Activated naive CD4-positive, alpha-beta T cell treated with anti-CD3 and anti-CD28 coated beads, Interleukin-2, amount 10 ng/mL, durations not matched to agents 7 days and 5 days (primary cell): ENCODE measurements around the gene CADPS.

Experiments
- CTCF ChIA-PET: fragments of 350-600 bp; sonication (Branson Sonifier 250); formaldehyde crosslinking; loops from one replicate; lab custom pipeline; 2021; ENCODE audit warnings: antibody characterized with exemption; lab: Charles Lee
- DNase-seq: peaks from one replicate; pipeline ENCODE4 v3.0.0-alpha.2; 2020
- H3K27ac Mint-ChIP-seq: one replicate; pipeline ENCODE4 v1.8.0; 2021; ENCODE audit warnings: mild to moderate bottlenecking, moderate library complexity, mixed read lengths
- H3K27me3 Mint-ChIP-seq: one replicate; pipeline ENCODE4 v1.8.0; 2021; ENCODE audit warnings: mild to moderate bottlenecking, mixed read lengths
- H3K36me3 Mint-ChIP-seq: one replicate; pipeline ENCODE4 v1.8.0; 2021; ENCODE audit warnings: mixed read lengths
- H3K4me1 Mint-ChIP-seq: one replicate; pipeline ENCODE4 v1.8.0; 2021; ENCODE audit warnings: mixed read lengths
- H3K4me3 Mint-ChIP-seq: one replicate; pipeline ENCODE4 v1.8.0; 2021; ENCODE audit warnings: mild to moderate bottlenecking, moderate library complexity, mixed read lengths
- H3K9me3 Mint-ChIP-seq: one replicate; pipeline ENCODE4 v1.8.0; 2021; ENCODE audit warnings: mixed read lengths

CADPS gene

DNA sequence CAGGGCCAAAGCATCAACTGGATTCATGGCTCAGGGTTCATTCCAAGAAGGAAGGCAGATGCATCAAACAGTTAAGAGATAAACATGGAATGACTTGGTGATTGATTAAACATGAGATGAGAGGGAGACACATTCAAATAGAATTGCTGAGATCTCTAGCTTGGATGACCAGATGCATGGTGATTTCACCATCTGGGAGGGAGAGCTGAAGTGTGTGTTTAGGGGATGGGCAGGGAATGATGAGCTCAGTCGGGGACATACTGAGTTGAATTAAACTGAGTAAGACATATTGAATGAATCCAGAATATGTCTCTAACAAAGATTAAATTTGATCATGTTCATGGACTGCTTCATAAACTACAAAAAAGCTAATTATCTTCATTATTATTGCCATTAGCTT, 35.5 kb downstream of the CADPS start:
- CTCF ChIA-PET = no interaction called here
- no peak overlapping the region for H3K27ac Mint-ChIP-seq
- no peaks in the 10 kb centered on the region for H3K9me3 Mint-ChIP-seq
- H3K4me3 Mint-ChIP-seq = no peak overlapping the region
- H3K27me3 Mint-ChIP-seq = no peaks in the 10 kb centered on the region
- no peak for DNase-seq
- H3K4me1 Mint-ChIP-seq = no peaks in the 10 kb centered on the region
- no peaks in the 10 kb centered on the region for H3K36me3 Mint-ChIP-seq

DNA sequence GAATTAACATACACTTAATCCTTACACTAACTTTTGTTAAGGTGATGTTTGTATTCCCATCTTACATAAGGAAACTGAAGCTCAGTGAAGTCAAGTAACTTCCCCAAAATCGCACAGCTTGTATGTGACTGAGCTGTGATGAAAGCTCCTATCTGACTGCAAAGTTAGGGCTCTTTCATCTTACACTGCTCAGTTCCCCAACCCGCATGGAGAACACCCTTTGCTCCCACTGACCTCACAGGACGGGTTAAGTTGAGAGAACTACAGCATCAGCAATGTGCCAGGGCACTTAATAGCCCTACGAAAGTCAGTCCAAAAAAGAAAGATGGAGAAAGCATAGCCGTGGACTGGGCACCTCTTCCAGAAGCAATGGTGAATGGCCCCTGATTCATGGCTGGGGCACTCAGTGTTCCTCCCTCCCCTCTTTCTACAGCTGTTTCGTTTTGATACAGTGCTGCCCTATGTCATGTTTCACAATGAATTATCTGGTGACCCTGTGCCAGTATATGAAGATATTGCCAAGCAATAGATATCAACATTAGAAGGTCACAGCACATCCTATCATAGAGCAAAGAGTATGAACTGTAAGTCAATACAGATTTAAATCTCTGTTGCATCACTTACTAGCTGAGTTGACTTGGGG, 38.0 kb downstream of the CADPS start:
- no peak for DNase-seq
- H3K36me3 Mint-ChIP-seq = no peaks in the 10 kb centered on the region
- H3K9me3 Mint-ChIP-seq = no peaks in the 10 kb centered on the region
- no peak overlapping the region for H3K4me3 Mint-ChIP-seq
- H3K27me3 Mint-ChIP-seq = no peaks in the 10 kb centered on the region
- no peaks in the 10 kb centered on the region for H3K4me1 Mint-ChIP-seq
- CTCF ChIA-PET = no interaction called here
- H3K27ac Mint-ChIP-seq = no peak overlapping the region

DNA sequence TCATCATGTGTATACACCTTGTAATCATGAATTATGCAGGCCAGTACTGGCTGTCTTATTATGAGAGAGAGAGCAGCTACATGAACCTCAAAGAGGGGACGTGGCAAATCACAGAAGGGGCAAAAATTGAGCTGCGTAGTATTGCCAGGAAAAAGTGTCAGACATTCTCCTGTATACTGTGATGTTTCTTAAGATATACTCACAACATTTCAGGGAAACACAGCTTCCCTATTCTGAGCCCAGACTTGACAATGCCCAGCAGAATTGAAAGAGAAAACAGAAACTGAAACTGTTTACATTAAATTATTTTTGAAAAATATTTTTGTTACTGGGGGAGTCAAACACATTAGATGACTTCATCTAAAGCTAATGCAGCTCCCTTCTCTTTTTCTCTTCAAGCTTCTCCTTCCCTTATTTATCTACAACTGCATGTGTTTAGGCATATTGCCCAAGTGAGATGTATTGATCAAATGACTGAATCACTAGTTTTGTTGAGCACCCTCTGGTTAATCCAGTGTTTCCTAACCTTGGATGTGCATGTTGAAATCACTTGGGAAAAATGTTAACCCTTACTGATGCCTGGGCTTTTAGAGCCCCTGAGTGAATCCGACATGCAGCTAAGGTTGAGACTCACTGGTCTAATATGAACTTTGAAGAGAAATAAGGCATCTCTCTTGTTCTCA, 39.5 kb downstream of the CADPS start:
- no peak for DNase-seq
- CTCF ChIA-PET = no interaction called here
- H3K9me3 Mint-ChIP-seq = no peaks in the 10 kb centered on the region
- H3K27ac Mint-ChIP-seq = no peak overlapping the region
- H3K4me3 Mint-ChIP-seq = no peak overlapping the region
- H3K27me3 Mint-ChIP-seq = no peaks in the 10 kb centered on the region
- H3K4me1 Mint-ChIP-seq = no peaks in the 10 kb centered on the region
- no peaks in the 10 kb centered on the region for H3K36me3 Mint-ChIP-seq

DNA sequence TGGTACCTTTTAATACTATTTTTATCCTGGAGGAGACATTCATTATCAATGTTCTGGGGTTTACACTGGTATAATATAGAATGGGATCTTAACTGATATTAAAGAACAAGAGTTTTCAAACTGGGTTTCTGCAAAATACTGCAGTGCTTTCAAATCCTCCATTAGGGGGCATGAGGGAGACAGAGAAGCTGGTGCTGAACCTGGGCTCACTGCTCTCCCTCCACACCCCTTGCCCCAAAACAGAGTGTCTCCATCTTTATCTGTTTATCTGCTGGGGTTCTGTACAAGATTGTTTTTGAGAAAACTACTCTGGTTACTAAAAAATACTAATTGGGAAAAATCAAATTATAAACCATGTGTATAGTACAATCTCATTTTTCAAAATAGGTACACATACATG, 41.7 kb downstream of the CADPS start:
- Mint-ChIP-seq H3K36me3 (no peaks in the 10 kb centered on the region), H3K9me3 (no peaks in the 10 kb centered on the region), H3K27me3 (no peaks in the 10 kb centered on the region), H3K27ac (no peak overlapping the region), H3K4me3 (no peak overlapping the region), H3K4me1 (no peaks in the 10 kb centered on the region)
- CTCF ChIA-PET = no interaction called here
- no peak for DNase-seq

DNA sequence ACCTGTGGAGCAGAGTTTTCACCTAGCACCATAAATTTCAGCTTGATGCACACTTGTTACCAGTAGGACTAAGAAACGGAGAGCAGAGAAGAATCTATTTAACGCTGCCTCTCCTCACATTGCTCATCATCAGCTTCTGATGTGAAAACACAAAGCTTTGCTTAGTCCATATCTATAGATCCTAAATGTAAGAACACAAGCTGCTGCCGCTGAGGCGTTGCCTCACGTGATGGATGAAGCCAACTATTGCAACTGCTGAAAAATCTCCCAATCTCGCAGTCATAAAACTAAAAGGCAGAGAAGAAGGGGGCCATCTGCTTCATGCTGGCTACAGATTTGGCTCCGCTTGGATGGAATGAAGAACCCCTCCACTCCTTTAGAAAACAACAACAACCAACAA, 42.7 kb downstream of the CADPS start:
- H3K27ac Mint-ChIP-seq = no peak overlapping the region
- no peaks in the 10 kb centered on the region for H3K9me3 Mint-ChIP-seq
- H3K36me3 Mint-ChIP-seq = no peaks in the 10 kb centered on the region
- H3K4me1 Mint-ChIP-seq = no peaks in the 10 kb centered on the region
- no peaks in the 10 kb centered on the region for H3K27me3 Mint-ChIP-seq
- CTCF ChIA-PET = no interaction called here
- H3K4me3 Mint-ChIP-seq = no peak overlapping the region
- no peak for DNase-seq

DNA sequence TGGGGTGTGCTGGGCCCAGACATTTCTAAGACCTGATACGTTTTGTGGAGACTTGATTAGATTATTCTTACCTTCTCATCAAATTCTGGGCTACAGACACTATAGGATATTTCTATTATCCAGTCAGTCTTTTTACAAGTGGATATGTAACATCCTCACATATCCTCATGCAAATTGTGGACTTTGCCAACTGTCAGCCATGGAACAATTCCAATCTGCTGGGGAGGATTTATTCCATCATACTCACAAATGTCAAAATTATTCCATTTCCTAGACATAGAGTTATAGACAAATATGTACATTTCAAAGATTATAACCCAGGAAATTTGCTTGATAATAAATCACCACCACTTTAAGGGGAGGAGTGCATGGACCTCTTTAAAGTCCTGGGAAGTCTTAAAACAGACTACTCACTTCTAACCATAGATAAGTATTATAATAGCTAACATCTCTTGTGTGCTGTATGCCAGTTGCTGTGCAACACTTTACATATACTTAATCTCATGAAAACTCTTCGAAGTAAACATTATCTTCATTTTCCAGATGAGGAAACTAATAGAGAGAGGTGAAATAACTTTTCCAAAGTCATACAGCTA, 44.4 kb downstream of the CADPS start:
- CTCF ChIA-PET = no interaction called here
- no peaks in the 10 kb centered on the region for H3K27me3 Mint-ChIP-seq

DNA sequence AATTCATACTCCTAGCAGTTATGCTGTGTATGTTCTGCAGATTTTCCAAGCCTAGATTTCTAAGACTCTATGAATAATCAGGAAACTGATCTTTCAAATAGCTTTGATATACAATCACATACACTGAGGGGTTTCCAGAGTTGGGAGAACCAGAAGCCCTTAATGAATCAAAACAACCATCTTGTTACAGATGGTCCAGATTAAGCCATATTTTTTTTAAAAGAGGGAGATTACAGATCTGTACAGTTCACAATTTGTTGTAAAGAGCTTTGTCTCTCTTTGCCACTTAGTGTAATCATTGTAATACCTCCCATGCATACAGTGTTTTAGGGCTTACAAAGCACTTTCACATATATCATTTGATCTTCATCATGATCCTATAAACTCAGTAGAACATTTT, 47.7 kb downstream of the CADPS start:
- no peaks in the 10 kb centered on the region for H3K4me1 Mint-ChIP-seq
- no peak overlapping the region for H3K4me3 Mint-ChIP-seq
- CTCF ChIA-PET = no interaction called here
- no peak overlapping the region for H3K27ac Mint-ChIP-seq
- no peaks in the 10 kb centered on the region for H3K27me3 Mint-ChIP-seq
- H3K36me3 Mint-ChIP-seq = no peaks in the 10 kb centered on the region
- no peak for DNase-seq
- H3K9me3 Mint-ChIP-seq = no peaks in the 10 kb centered on the region

More for the DNA sequence above, 44.4 kb downstream of the CADPS start:
- no peak overlapping the region for H3K27ac Mint-ChIP-seq
- no peak overlapping the region for H3K4me3 Mint-ChIP-seq
- no peak for DNase-seq
- H3K36me3 Mint-ChIP-seq = no peaks in the 10 kb centered on the region
- no peaks in the 10 kb centered on the region for H3K9me3 Mint-ChIP-seq
- no peaks in the 10 kb centered on the region for H3K4me1 Mint-ChIP-seq

DNA sequence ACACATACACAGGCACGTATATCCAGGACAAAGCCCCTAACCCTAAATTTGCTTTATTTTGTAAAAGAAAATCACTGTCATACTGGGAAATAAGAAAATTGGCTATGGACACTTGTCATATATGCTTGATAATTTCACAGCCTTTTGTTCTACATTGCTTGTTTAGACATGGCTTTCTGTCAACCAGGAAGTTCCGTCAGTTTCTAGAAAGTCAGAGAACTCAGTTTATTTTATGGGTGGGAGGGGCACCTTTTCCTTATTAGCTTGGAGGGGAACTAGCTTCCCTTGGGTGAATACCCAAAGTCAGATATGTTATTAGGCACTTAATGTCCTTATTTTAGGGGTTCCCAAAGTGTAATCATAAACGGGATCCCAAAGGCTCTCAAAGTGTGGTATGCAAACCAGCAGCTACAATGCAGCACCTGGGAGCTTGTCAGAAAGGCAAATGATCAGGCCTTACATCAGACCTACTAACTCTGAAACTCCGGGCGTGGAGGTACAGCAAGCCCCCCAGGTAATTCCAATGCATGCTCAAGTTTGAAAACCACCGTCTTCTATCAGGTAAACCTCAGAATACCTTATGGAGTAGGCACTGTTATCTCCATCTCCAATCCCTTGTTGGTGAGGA, 50.1 kb downstream of the CADPS start:
- CTCF ChIA-PET = no interaction called here
- H3K27me3 Mint-ChIP-seq = no peaks in the 10 kb centered on the region
- no peak overlapping the region for H3K27ac Mint-ChIP-seq
- no peaks in the 10 kb centered on the region for H3K4me1 Mint-ChIP-seq
- DNase-seq = no peak
- no peaks in the 10 kb centered on the region for H3K9me3 Mint-ChIP-seq
- no peaks in the 10 kb centered on the region for H3K36me3 Mint-ChIP-seq
- H3K4me3 Mint-ChIP-seq = no peak overlapping the region

DNA sequence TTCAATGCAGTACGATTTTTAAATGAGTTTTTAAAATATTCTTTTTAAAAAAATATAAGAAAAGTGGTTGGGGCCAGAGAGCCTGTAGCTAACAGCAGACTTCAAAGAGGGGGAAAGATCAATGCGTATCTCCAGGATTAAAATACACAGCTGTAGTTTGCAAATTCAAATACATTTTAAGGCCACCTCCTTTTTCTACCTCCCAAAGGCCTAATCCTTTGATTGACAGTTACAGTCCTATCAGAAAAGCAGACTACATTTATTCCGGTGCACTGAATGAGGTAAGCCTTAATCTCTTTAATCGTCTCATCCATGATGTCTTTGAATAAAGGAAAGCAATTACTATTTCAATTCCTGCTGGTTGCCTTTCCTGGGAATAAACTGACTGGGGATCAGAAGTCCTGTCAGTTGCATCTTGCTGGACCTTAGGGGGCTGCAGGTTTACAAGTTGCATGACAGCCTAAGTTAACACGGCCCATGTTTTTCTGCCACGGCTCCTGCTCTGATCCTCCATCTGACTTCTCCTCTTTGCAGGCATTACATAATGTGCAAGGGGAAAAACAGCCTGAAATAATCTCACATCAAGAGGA, 51.7 kb downstream of the CADPS start:
- no peaks in the 10 kb centered on the region for H3K27me3 Mint-ChIP-seq
- H3K27ac Mint-ChIP-seq = no peak overlapping the region
- DNase-seq = no peak
- H3K4me1 Mint-ChIP-seq = peaks cover under 1% of the 10 kb centered on the region
- CTCF ChIA-PET = no interaction called here
- H3K9me3 Mint-ChIP-seq = no peaks in the 10 kb centered on the region
- H3K4me3 Mint-ChIP-seq = no peak overlapping the region
- H3K36me3 Mint-ChIP-seq = no peaks in the 10 kb centered on the region

DNA sequence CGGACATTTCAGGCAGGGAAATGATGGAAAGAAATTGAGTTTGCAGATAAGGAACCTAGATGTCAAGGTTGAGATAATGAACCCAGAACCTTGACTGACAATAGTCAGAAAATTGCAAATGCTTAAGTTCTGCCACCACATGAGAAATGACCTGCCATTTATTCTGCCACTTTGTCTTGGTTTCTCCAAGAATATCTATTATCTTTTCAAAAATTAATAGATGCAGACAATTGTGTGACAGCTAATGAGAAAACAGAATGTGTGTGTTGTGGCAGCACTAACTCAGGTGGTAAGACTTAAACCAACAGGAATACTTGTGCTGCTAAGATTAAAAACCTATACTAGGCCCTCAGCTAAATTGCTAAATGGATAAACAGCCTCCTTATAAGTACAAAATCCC, 52.3 kb downstream of the CADPS start:
- no peaks in the 10 kb centered on the region for H3K9me3 Mint-ChIP-seq
- H3K4me1 Mint-ChIP-seq = peaks cover 7% of the 10 kb centered on the region
- no peaks in the 10 kb centered on the region for H3K27me3 Mint-ChIP-seq
- CTCF ChIA-PET = no interaction called here
- no peaks in the 10 kb centered on the region for H3K36me3 Mint-ChIP-seq
- no peak for DNase-seq
- H3K4me3 Mint-ChIP-seq = no peak overlapping the region
- no peak overlapping the region for H3K27ac Mint-ChIP-seq

DNA sequence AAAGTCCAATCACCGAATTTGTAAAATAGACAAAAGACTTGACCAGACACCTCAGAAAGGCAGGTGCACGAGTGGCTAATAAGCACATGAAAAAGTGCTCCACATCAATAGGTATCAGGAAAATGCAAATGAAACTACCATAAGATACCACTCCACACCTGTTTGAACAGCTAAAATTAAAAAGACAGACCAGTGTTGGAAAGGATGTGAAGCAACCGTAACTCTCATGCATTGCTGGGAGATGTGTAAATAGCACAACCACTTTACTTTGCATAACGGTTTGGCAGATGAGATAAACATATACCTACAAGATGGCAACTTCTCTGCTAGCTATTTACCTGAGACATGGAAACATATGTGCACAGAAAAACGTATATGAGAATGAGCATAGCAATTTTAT, 56.9 kb downstream of the CADPS start:
- Mint-ChIP-seq H3K36me3 (no peaks in the 10 kb centered on the region), H3K4me1 (peaks cover 12% of the 10 kb centered on the region), H3K27ac (no peak overlapping the region), H3K4me3 (no peak overlapping the region), H3K9me3 (no peaks in the 10 kb centered on the region), H3K27me3 (no peaks in the 10 kb centered on the region)
- no peak for DNase-seq
- CTCF ChIA-PET = no interaction called here

DNA sequence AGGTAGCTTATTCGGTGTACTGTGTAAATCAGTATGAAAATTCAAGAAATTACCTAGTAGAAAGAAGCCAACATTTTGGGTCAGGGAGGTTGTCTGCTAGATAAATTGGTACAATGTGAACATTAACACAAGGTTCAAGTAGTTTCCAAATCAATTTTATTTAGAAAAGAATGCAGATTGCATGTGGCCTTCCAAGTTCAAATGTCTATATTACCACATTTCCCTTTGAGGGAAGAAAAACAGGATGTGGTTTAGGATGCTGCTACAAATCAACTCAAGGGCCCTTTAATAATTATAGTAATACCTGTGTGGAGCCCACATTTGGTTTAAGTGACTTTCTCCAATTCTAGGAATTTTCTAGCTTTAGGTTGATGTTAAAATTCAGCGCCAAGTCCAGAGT, 57.5 kb downstream of the CADPS start:
- Mint-ChIP-seq H3K4me3 (no peak overlapping the region), H3K27me3 (no peaks in the 10 kb centered on the region), H3K4me1 (peaks cover 12% of the 10 kb centered on the region), H3K27ac (no peak overlapping the region), H3K36me3 (no peaks in the 10 kb centered on the region), H3K9me3 (no peaks in the 10 kb centered on the region)
- CTCF ChIA-PET = no interaction called here
- no peak for DNase-seq

DNA sequence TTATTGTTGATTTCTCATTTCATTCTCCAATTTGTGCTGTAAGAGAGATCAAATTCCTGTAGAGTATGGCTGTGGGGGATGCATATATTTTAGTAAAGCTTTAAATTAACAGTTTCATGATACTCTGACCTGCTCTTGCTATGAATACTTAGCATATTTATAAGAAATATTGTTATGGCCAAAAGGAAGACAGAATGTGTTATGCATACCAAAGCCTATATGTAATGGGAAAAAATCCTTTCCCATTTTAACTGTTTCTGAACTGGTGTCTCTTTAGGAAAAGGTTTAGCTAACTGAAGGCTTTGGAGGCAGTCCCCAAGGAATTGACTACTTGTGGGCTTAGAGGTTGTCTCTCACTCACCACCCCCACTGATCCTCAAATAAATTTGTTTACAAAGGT, 59.2 kb downstream of the CADPS start:
- CTCF ChIA-PET = no interaction called here
- no peaks in the 10 kb centered on the region for H3K9me3 Mint-ChIP-seq
- no peaks in the 10 kb centered on the region for H3K36me3 Mint-ChIP-seq
- no peaks in the 10 kb centered on the region for H3K27me3 Mint-ChIP-seq
- H3K4me3 Mint-ChIP-seq = no peak overlapping the region
- no peak for DNase-seq
- H3K27ac Mint-ChIP-seq = no peak overlapping the region
- peaks cover 12% of the 10 kb centered on the region for H3K4me1 Mint-ChIP-seq

DNA sequence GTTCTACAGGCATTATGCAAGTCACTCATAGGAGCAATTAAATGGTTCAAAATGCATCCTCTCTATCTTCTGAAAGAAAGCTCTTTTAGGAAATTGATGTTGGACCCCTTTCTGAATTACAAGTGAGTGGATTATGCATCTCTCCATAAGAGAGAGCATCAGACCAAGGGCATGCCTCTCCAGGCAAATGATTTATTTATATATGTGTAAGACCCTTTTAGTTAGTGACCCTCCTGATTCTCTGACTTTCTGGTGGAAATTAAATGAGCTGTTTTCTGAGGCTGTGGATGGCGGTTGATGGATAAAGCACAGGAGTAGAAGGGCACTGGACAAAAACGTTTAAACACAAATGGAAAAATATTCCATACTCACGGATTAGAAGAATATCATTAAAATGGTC, 62.6 kb downstream of the CADPS start:
- Mint-ChIP-seq H3K27ac (no peak overlapping the region), H3K4me1 (peaks cover 2% of the 10 kb centered on the region), H3K36me3 (no peaks in the 10 kb centered on the region), H3K4me3 (no peak overlapping the region), H3K9me3 (no peaks in the 10 kb centered on the region), H3K27me3 (no peaks in the 10 kb centered on the region)
- CTCF ChIA-PET = no interaction called here
- DNase-seq = no peak
